Gastroesophageal sphincter (tissue), 3 donors: Measurements from ENCODE around the gene KLHL29.

Experiments used
- POLR2A ChIP-seq, 2 donors: fragments of 450-650 bp; IDR thresholded peaks; one replicate each; pipeline ENCODE4 v1.6.1; 2017; ENCODE audit warnings: antibody characterized with exemption in 2 of 2, mild to moderate bottlenecking in 2 of 2, moderate library complexity in 1 of 2
- TF ChIP-seq, protein P1 (sequence below), 4 experiments: fragments of 200-600 bp in 2 of 4; fragments of 450-650 bp in 2 of 4; sonication (generic) in 1 of 4; IDR thresholded peaks; one replicate each; pipeline ENCODE4 v1.5.1; 2017 to 2019; ENCODE audit warnings: antibody characterized with exemption in 4 of 4, mild to moderate bottlenecking in 2 of 4, moderate library complexity in 2 of 4

DNA sequence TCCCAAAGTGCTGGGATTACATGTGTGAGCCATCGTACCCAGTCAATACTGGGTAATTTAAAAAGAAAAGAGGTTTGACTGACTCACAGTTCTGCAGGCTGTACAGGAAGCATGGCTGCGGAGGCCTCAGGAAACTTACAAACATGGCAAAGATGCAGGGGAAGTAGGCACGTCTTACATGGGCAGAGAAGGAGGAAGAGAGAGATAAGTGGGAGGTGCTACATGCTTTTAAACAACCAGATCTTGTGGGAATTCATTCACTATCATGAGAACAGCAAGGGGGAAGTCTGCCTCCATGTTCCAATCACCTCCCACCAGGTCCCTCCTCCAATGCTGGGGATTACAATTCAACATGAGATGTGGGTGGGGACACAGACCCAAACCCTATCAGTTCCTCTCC, 349.4 kb downstream of the KLHL29 start:
- TF ChIP-seq, protein P1, sequence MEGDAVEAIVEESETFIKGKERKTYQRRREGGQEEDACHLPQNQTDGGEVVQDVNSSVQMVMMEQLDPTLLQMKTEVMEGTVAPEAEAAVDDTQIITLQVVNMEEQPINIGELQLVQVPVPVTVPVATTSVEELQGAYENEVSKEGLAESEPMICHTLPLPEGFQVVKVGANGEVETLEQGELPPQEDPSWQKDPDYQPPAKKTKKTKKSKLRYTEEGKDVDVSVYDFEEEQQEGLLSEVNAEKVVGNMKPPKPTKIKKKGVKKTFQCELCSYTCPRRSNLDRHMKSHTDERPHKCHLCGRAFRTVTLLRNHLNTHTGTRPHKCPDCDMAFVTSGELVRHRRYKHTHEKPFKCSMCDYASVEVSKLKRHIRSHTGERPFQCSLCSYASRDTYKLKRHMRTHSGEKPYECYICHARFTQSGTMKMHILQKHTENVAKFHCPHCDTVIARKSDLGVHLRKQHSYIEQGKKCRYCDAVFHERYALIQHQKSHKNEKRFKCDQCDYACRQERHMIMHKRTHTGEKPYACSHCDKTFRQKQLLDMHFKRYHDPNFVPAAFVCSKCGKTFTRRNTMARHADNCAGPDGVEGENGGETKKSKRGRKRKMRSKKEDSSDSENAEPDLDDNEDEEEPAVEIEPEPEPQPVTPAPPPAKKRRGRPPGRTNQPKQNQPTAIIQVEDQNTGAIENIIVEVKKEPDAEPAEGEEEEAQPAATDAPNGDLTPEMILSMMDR (IDR thresholded peaks at IDR 0.05) = no peak
- no peak for TF ChIP-seq POLR2A (IDR thresholded peaks at IDR 0.05)
